Measurements from ENCODE around the gene FAU. TPM values are rescaled to one million over a fixed set of nuclear protein-coding genes. Genes with fewer than 3 reads are reported as not detected.

Gene FAU
- total and polyA plus RNA-seq, 9 of the 15 experiments (the other 6 are each of a cell fraction or from before 2014, with no cell fraction given): 433 to 1,827 (median 942) TPM

DNA sequence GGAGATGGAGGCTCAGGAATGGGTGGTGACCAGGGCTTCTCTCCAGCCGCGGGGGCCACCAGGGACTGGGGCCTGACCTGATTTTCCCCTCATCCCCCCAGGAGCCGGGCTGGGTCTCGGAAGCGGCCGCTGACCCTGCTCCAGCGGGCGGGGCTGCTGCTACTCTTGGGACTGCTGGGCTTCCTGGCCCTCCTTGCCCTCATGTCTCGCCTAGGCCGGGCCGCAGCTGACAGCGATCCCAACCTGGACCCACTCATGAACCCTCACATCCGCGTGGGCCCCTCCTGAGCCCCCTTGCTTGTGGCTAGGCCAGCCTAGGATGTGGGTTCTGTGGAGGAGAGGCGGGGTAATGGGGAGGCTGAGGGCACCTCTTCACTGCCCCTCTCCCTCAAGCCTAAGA is 34.1 kb downstream of the FAU start:
- intact Hi-C loops (cut with micrococcal nuclease): no loop called here
- in situ Hi-C loops (cut with MboI): no loop called here
- H3K4me1 ChIP-seq (replicated peaks in 1 of 2; ENCODE audit: control insufficient read depth in 2 of 2, insufficient read depth in 2 of 2, low read length in 2 of 2): peaks cover 8 to 12% of the 10 kb centered on the region in 2 experiments

GRCh38 chr11:65087216-65087615 is 34.7 kb downstream of the FAU start:
- Histone ChIP-seq H3K79me2 (ENCODE audit: control insufficient read depth, insufficient read depth, low read length) (peaks cover 32% of the 10 kb centered on the region), H3K4me1 (replicated peaks in 1 of 2; ENCODE audit: control insufficient read depth in 2 of 2, insufficient read depth in 2 of 2, low read length in 2 of 2) (peaks cover 13 to 15% of the 10 kb centered on the region in 2 experiments), H3K4me2 (ENCODE audit: insufficient read depth, low read length) (no peak overlapping the region), H2AFZ (ENCODE audit: low read depth, low read length) (no peak overlapping the region), H3K27me3 (ENCODE audit: control insufficient read depth in 2 of 2, insufficient read depth in 2 of 2, low read length in 2 of 2) (no peaks in the 10 kb centered on the region; a peak in 1 of 5 replicates), H3K36me3 (ENCODE audit: control insufficient read depth, insufficient read depth, low read length) (peaks cover 56% of the 10 kb centered on the region), H3K9me1 (ENCODE audit: control insufficient read depth, insufficient read depth, low read length) (no peaks in the 10 kb centered on the region), H3K4me3 (no peak overlapping the region), H3K9me3 (replicated peaks; ENCODE audit: control insufficient read depth, insufficient read depth, low read depth, low read length) (no peaks in the 10 kb centered on the region), H4K20me1 (replicated peaks; ENCODE audit: control insufficient read depth, insufficient read depth, low read length) (no peaks in the 10 kb centered on the region; the same call in 1 of the 2 replicates), H3K27ac (ENCODE audit: extremely low read depth, low read depth, low read length) (no peak overlapping the region), H3K9ac (ENCODE audit: insufficient read depth in 1 of 2, low read depth in 2 of 2, low read length in 2 of 2) (no peak overlapping the region)
- DNase-seq (ENCODE audit: extremely low read depth in 1 of 4, low spot score in 3 of 4): no peak
- in situ Hi-C loops (cut with MboI): no loop called here
- ATAC-seq: no peak
- CTCF ChIA-PET (ENCODE audit: low intra/inter-chr PET ratio): no interaction called here
- intact Hi-C loops (cut with micrococcal nuclease): no loop called here
- no peak for FAIRE-seq
- no TSS peak for BruUV-seq (replicated peaks)
- WGBS (ENCODE audit: insufficient coverage, low coverage, missing lambda C conversion rate): 85% methylated on average over 7 of the region's 11 CpGs
- POLR2A ChIA-PET: interaction anchor here (0.5 to 2.0 kb wide), 4 partner anchors 10 to 54 kb away, joined by 3 to 4 read pairs (median 3); partner anchors contain the start of gene ZNHIT2
- no peak for TF ChIP-seq FOXM1 (IDR thresholded peaks at IDR 0.05; ENCODE audit: low read depth)
- no peak for TF ChIP-seq FOXM1 (CRISPR knock-in tag; IDR thresholded peaks at IDR 0.05; ENCODE audit: low read depth)
- TF ChIP-seq ZNF699 (CRISPR knock-in tag; IDR thresholded peaks at IDR 0.05; ENCODE audit: insufficient replicate concordance): no peak
- no peak for TF ChIP-seq RB1 (IDR thresholded peaks at IDR 0.05; ENCODE audit: low read depth)
- TF ChIP-seq KLF13 (tag; IDR thresholded peaks at IDR 0.05; ENCODE audit: borderline replicate concordance, low read depth): no peak
- TF ChIP-seq ZNF407 (IDR thresholded peaks at IDR 0.05; ENCODE audit: low read depth): no peak
- TF ChIP-seq FOXP1 (CRISPR knock-in tag; IDR thresholded peaks at IDR 0.05): no peak

More for the DNA sequence above, 34.1 kb downstream of the FAU start:
- FAIRE-seq (no peak), ATAC-seq (no peak), DNase-seq (ENCODE audit: extremely low read depth in 1 of 4, low spot score in 3 of 4) (no peak)
- Histone ChIP-seq H3K9me3 (replicated peaks; ENCODE audit: control insufficient read depth, insufficient read depth, low read depth, low read length) (no peaks in the 10 kb centered on the region), H3K4me3 (no peak overlapping the region), H3K27me3 (ENCODE audit: control insufficient read depth in 2 of 2, insufficient read depth in 2 of 2, low read length in 2 of 2) (no peaks in the 10 kb centered on the region; a peak in 1 of 5 replicates), H2AFZ (ENCODE audit: low read depth, low read length) (no peak overlapping the region), H3K9me1 (ENCODE audit: control insufficient read depth, insufficient read depth, low read length) (no peaks in the 10 kb centered on the region), H3K4me2 (ENCODE audit: insufficient read depth, low read length) (no peak overlapping the region), H3K27ac (ENCODE audit: extremely low read depth, low read depth, low read length) (no peak overlapping the region), H3K9ac (ENCODE audit: insufficient read depth in 1 of 2, low read depth in 2 of 2, low read length in 2 of 2) (no peak overlapping the region), H3K79me2 (ENCODE audit: control insufficient read depth, insufficient read depth, low read length) (peaks cover 27% of the 10 kb centered on the region), H4K20me1 (replicated peaks; ENCODE audit: control insufficient read depth, insufficient read depth, low read length) (no peaks in the 10 kb centered on the region; the same call in 1 of the 2 replicates), H3K36me3 (ENCODE audit: control insufficient read depth, insufficient read depth, low read length) (peaks cover 52% of the 10 kb centered on the region)
- BruUV-seq (replicated peaks): no TSS peak
- WGBS (ENCODE audit: insufficient coverage, low coverage, missing lambda C conversion rate): 99% methylated on average over 12 of the region's 15 CpGs
- ChIA-PET CTCF (ENCODE audit: low intra/inter-chr PET ratio) (no interaction called here), POLR2A (interaction anchor here (0.8 to 2.0 kb wide), 2 partner anchors 12 to 55 kb away, joined by 3 to 4 read pairs; no protein-coding TSS in a partner anchor)
- TF ChIP-seq RBFOX2 (IDR thresholded peaks at IDR 0.05; ENCODE audit: low read depth, low read length) (peak; percentile 49; the same call in 1 of the 2 replicates), POLR2G (IDR thresholded peaks at IDR 0.05; ENCODE audit: low read depth, low read length) (peak; percentile 35), ADNP (tag; IDR thresholded peaks at IDR 0.05) (no peak)
